Loucy (cell line): ENCODE measurements around the gene PIAS1.
"Not testable (repeated sequence)": the region's sequence is repeated elsewhere in the genome, so short reads cannot be mapped to it uniquely, and the experiment has no call there.

Source experiments
- H2AFZ ChIP-seq: fragments of 200-600 bp; sonication (generic); 2 replicates; pipeline ENCODE4 v1.6.0; 2016; ENCODE audit warnings: antibody characterized with exemption, mild to moderate bottlenecking, low read length, moderate library complexity
- H3F3A ChIP-seq: fragments of 200-600 bp; 2 replicates; pipeline ENCODE4 v1.6.0; 2016; ENCODE audit warnings: antibody characterized with exemption, low read depth, mild to moderate bottlenecking
- H3K27me3 ChIP-seq: fragments of 200-600 bp; sonication (generic); 2 replicates; pipeline ENCODE4 v1.6.1; 2014; ENCODE audit warnings: low read length, mild to moderate bottlenecking; ENCODE audit not compliant: insufficient read depth, poor library complexity, severe bottlenecking
- H3K36me3 ChIP-seq: fragments of 200-600 bp; sonication (generic); 2 replicates; pipeline ENCODE4 v1.6.1; 2016; ENCODE audit warnings: low read length; ENCODE audit not compliant: insufficient read depth
- H3K4me1 ChIP-seq: fragments of 200-600 bp; sonication (generic); 2 replicates; pipeline ENCODE4 v1.5.1; 2014; ENCODE audit warnings: low read length, mild to moderate bottlenecking; ENCODE audit not compliant: insufficient read depth, poor library complexity, severe bottlenecking
- H3K4me2 ChIP-seq: fragments of 200-600 bp; sonication (generic); 2 replicates; pipeline ENCODE4 v1.6.0; 2014; ENCODE audit warnings: antibody characterized with exemption, low read length, low read depth, mild to moderate bottlenecking; ENCODE audit not compliant: poor library complexity, severe bottlenecking
- H3K4me3 ChIP-seq: fragments of 200-600 bp; sonication (generic); 2 replicates; pipeline ENCODE4 v1.5.1; 2014; ENCODE audit warnings: low read length, mild to moderate bottlenecking, mixed read lengths; ENCODE audit not compliant: poor library complexity, severe bottlenecking
- H3K79me2 ChIP-seq: fragments of 200-600 bp; sonication (generic); 2 replicates; pipeline ENCODE4 v1.6.1; 2014; ENCODE audit warnings: low read length; ENCODE audit not compliant: insufficient read depth
- H3K9ac ChIP-seq: fragments of 200-600 bp; sonication (generic); 2 replicates; pipeline ENCODE4 v1.6.0; 2014; ENCODE audit warnings: mild to moderate bottlenecking, low read depth, low read length, moderate library complexity; ENCODE audit not compliant: poor library complexity, severe bottlenecking
- H3K9me2 ChIP-seq: fragments of 200-600 bp; sonication (generic); replicated peaks from 2 replicates; pipeline ENCODE4 v1.6.1; 2016; ENCODE audit warnings: low read depth, low read length, mixed read lengths
- H3K9me3 ChIP-seq: fragments of 200-600 bp; sonication (generic); 2 replicates; pipeline ENCODE4 v1.6.1; 2014; ENCODE audit warnings: mild to moderate bottlenecking, antibody characterized with exemption, low read length, low read depth; ENCODE audit not compliant: insufficient read depth
- H4K20me1 ChIP-seq: fragments of 200-600 bp; sonication (generic); 2 replicates; pipeline ENCODE4 v1.6.0; 2014; ENCODE audit warnings: antibody characterized with exemption, low read length, mild to moderate bottlenecking; ENCODE audit not compliant: insufficient read depth, poor library complexity, severe bottlenecking
- EZH2phosphoT487 ChIP-seq: fragments of 200-600 bp; IDR thresholded peaks from 2 replicates; pipeline ENCODE4 v1.6.1; 2018; ENCODE audit warnings: antibody characterized with exemption, mild to moderate bottlenecking, moderate library complexity, borderline replicate concordance
- TF ChIP-seq, protein P1 (sequence below): fragments of 200-600 bp; sonication (generic); conservative IDR thresholded peaks from 2 replicates; pipeline ENCODE4 v1.5.1; 2014; ENCODE audit warnings: mild to moderate bottlenecking, antibody characterized with exemption, low read length

The PIAS1 gene

DNA sequence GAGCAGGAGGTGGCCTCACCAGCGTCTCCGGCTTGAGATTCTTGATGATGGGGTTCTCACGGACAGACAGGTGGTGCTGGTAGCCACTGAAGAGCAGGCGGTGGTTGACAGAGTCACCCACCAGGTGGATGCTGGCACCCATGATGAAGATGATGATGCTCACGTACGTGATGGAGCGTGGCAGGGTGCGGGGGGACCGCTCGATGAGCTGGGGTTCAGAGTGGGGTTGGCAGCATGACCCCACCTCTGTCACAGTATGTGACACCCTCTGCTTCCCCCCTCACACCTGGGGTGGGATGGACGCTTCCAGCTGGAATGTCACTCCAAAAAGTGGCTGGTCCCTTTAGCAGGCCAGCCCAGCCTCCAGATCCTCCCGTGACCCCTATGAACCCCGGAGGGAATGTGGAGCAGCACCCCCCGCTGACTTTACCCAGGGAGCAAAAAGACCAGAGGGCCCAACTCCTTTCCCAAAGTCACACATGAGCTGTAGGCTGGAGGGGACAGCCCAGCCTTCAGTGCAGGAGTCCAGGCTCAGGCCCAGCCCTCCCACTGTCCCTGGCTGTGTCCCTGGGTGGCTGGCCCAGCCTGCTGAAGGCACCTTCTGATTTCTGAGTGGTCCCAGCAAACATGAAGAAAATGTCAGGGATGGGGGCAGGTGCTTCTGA lies 157.7 kb downstream of the PIAS1 start:
- Histone ChIP-seq H3K4me3 (no peak overlapping the region), H2AFZ (no peak overlapping the region), H3K9ac (no peak overlapping the region), H3F3A (no peaks in the 10 kb centered on the region), H3K36me3 (peaks cover 33% of the 10 kb centered on the region; the same call in 1 of the 2 replicates), H3K4me1 (no peaks in the 10 kb centered on the region), H3K9me3 (no peaks in the 10 kb centered on the region), H3K9me2 (no peaks in the 10 kb centered on the region), H3K4me2 (no peak overlapping the region), H3K79me2 (peaks cover 24% of the 10 kb centered on the region; the same call in 1 of the 2 replicates), H3K27me3 (no peaks in the 10 kb centered on the region), H4K20me1 (peaks cover 17% of the 10 kb centered on the region)
- TF ChIP-seq, protein P1, sequence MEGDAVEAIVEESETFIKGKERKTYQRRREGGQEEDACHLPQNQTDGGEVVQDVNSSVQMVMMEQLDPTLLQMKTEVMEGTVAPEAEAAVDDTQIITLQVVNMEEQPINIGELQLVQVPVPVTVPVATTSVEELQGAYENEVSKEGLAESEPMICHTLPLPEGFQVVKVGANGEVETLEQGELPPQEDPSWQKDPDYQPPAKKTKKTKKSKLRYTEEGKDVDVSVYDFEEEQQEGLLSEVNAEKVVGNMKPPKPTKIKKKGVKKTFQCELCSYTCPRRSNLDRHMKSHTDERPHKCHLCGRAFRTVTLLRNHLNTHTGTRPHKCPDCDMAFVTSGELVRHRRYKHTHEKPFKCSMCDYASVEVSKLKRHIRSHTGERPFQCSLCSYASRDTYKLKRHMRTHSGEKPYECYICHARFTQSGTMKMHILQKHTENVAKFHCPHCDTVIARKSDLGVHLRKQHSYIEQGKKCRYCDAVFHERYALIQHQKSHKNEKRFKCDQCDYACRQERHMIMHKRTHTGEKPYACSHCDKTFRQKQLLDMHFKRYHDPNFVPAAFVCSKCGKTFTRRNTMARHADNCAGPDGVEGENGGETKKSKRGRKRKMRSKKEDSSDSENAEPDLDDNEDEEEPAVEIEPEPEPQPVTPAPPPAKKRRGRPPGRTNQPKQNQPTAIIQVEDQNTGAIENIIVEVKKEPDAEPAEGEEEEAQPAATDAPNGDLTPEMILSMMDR, result no peak
- no peak for TF ChIP-seq EZH2phosphoT487

DNA sequence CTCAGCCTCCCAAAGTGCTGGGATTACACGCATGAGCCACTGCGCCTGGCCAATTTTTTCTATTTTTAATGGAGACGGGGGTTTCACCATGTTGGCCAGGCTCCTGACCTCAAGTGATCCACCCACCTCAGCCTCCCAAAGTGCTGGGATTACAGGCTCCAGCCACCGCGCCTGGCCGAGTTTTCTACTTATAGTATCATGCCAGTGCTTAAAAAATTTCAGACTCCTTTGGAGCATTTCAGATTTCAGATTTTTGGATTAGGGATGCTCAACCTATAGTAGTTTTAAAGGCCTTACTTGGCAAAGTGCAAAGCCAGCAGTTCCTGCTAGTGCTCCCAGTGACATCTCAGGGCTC lies 159.4 kb downstream of the PIAS1 start:
- H3K27me3 ChIP-seq, H3K4me1 ChIP-seq, H3K9ac ChIP-seq, H3K4me3 ChIP-seq, H3F3A ChIP-seq, H3K9me2 ChIP-seq, H3K9me3 ChIP-seq, H3K4me2 ChIP-seq, H2AFZ ChIP-seq: not testable (repeated sequence)
- Histone ChIP-seq H3K36me3 (peaks cover 41% of the 10 kb centered on the region; the same call in 1 of the 2 replicates), H4K20me1 (peaks cover 17% of the 10 kb centered on the region), H3K79me2 (peaks cover 41% of the 10 kb centered on the region)

DNA sequence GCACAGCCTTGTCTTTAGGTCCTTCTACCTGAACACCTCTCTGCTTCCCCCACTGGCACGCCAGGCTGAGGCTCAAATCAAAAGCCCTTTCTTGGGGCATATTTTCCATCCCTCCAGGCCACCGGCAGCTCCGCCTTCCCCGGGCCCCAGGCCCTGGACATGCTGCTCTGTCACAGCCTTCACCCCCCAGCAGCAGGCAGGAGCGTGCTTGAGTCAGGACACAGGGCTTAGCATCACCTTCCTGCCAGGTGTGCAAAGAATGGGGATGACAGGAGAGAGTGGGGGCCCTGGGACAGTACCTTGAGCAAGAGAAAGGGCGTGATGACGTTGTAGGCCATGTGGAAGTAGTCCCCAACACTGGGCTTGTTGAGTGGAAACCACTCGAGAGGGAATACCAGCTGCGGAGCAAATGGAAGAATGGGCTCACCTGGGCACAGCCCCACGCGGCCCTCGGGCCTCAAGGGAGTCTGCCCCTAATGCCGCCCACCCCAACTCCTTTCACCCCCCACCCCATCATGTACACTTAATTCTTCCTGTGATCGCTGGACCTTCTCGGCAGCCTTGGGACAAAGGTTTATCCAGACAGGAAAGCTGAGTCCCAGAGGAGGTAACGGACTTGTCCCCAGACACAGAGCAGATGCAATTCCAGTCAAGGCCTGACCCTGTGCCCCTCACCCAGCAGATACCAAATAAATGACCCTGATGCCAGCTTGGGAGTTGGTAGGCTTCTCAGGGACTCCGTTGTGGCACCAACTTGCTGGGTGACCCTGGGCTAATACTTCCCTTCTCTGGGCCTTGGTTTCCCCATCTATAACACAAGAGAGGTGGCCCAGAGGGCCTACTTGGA lies 160.1 kb downstream of the PIAS1 start:
- Histone ChIP-seq H3K9me3 (no peaks in the 10 kb centered on the region), H4K20me1 (peaks cover 24% of the 10 kb centered on the region), H3K9ac (no peak overlapping the region), H3K27me3 (no peaks in the 10 kb centered on the region), H3K9me2 (no peaks in the 10 kb centered on the region), H3K79me2 (peaks cover 48% of the 10 kb centered on the region), H3K4me3 (no peak overlapping the region), H3K4me2 (no peak overlapping the region), H3K36me3 (peaks cover 47% of the 10 kb centered on the region; the same call in 1 of the 2 replicates), H3F3A (no peaks in the 10 kb centered on the region), H2AFZ (no peak overlapping the region), H3K4me1 (no peaks in the 10 kb centered on the region)
- TF ChIP-seq, protein P1, result no peak
- no peak for TF ChIP-seq EZH2phosphoT487
